HUES64 (cell line): ENCODE results near the gene C20orf204.

Experiments used
- H3K27ac ChIP-seq: 2 replicates; pipeline ENCODE4 v1.7.0; 2013; ENCODE audit warnings: low read depth, low read length, inconsistent platforms
- H3K27me3 ChIP-seq: 2 replicates; pipeline ENCODE4 v1.6.1; 2013; ENCODE audit warnings: mild to moderate bottlenecking, low read length; ENCODE audit not compliant: insufficient read depth
- H3K36me3 ChIP-seq: 2 replicates; pipeline ENCODE4 v1.6.1; 2013; ENCODE audit warnings: mild to moderate bottlenecking, low read length; ENCODE audit not compliant: insufficient read depth
- H3K4me1 ChIP-seq: 2 replicates; pipeline ENCODE4 v1.6.1; 2013; ENCODE audit warnings: mild to moderate bottlenecking, low read length, moderate library complexity; ENCODE audit not compliant: insufficient read depth
- H3K4me3 ChIP-seq: 2 replicates; pipeline ENCODE4 v1.5.1; 2013; ENCODE audit warnings: mild to moderate bottlenecking, low read length, moderate library complexity
- H3K9ac ChIP-seq: 2 replicates; pipeline ENCODE4 v1.6.1; 2013; ENCODE audit warnings: mild to moderate bottlenecking, low read depth, low read length
- H3K9me3 ChIP-seq: 2 replicates; pipeline ENCODE4 v1.6.1; 2013; ENCODE audit warnings: low read depth, low read length; ENCODE audit not compliant: insufficient read depth
- WGBS: fragments of 150-250, 120-280 bp; methylation state at CpG from one replicate; pipeline ENCODE4 v1.1.7; 2013; ENCODE audit warnings: missing lambda C conversion rate; 5-methylcytosine and 5-hydroxymethylcytosine counted together

Gene C20orf204

GRCh38 chr20:64052987-64053840, 17.2 kb downstream of the C20orf204 start:
- Histone ChIP-seq H3K27me3 (peaks cover 29% of the 10 kb centered on the region), H3K9me3 (no peaks in the 10 kb centered on the region), H3K27ac (no peak overlapping the region), H3K36me3 (no peaks in the 10 kb centered on the region), H3K9ac (no peak overlapping the region), H3K4me1 (0 out of 2 replicates have a peak, but pooled peaks cover 6% of the 10 kb centered on the region), H3K4me3 (no peak overlapping the region)
- WGBS = 84% methylated on average over 33 of the region's 33 CpGs

DNA sequence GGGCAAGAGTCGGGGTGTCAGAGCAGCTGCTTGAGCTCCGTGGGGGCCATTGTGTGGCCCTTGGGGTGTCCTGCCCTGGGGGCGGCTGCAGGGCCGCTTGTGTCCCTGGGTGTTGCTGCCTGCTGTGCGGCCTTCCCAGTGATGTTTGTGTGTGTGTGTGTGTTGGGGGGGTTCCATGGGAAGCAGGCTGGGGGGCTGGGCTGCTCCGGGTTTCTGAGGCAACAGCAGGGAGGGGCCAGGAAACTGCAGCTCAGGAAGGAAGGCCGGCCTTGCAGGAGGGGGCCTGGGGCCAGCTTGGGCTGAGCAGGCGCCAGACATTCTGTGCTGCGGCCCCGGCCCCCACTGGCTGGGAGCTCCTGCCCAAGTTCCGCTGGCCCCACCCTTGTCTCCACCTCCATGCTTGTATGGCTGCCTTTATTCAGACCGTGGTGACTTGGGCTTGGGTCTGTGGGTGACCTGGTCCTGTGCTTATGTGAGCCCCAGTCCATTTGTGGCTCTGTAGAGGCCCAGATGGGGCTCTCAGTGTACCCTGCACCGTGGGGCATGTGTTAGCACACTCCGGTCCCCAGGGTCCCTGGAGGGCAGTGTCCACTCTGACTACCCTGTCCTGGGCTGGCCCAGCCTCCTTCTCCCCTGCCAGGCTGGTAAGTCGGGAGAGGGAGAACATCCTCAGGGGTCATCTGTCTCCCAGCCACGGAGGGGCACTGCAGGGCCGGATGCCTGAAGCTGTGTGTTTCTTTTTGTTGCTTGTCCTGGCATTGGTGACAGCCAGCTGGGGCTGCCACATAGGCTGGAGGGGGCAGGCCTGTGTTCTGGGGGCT, 18.1 kb downstream of the C20orf204 start:
- no peak overlapping the region for H3K4me3 ChIP-seq
- H3K27ac ChIP-seq = 0 out of 2 replicates have a peak overlapping the region, but pooled peaks have one; percentile 25
- peaks cover 21% of the 10 kb centered on the region for H3K27me3 ChIP-seq
- no peaks in the 10 kb centered on the region for H3K36me3 ChIP-seq
- 0 out of 2 replicates have a peak, but pooled peaks cover 6% of the 10 kb centered on the region for H3K4me1 ChIP-seq
- WGBS = 45% methylated on average over 17 of the region's 17 CpGs
- no peaks in the 10 kb centered on the region for H3K9me3 ChIP-seq
- H3K9ac ChIP-seq = no peak overlapping the region

DNA sequence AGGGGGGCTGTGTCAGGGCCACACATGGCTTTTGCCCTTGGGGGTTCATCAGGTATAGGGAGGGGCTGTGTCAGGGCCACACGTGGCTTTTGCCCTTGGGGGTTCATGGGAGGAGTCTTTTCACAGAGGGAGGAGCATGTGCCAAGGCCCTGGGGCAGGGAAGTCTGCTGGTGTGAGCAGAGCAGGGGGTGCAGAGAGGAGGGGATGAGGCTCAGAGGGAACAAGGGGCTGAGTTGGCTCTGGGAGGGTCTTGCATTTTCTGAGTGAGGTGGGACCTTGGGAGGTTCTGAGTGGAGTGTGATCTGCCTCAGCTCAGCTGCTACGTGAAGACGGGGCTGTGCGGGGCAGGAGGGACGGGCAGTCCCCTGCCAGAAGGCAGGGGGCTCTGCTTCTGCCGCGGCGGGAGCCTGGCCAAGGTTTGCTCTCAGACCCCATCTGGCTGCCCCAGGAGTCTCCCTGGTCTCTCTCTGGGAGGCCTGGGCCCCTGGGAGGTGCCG, 19.5 kb downstream of the C20orf204 start:
- H3K27me3 ChIP-seq = peaks cover 7% of the 10 kb centered on the region
- H3K27ac ChIP-seq = no peak overlapping the region
- H3K36me3 ChIP-seq = no peaks in the 10 kb centered on the region
- no peak overlapping the region for H3K9ac ChIP-seq
- no peaks in the 10 kb centered on the region for H3K9me3 ChIP-seq
- whole genome bisulfite sequencing = 81% methylated on average over 9 of the region's 9 CpGs
- H3K4me3 ChIP-seq = no peak overlapping the region
- 0 out of 2 replicates have a peak, but pooled peaks cover 6% of the 10 kb centered on the region for H3K4me1 ChIP-seq

DNA sequence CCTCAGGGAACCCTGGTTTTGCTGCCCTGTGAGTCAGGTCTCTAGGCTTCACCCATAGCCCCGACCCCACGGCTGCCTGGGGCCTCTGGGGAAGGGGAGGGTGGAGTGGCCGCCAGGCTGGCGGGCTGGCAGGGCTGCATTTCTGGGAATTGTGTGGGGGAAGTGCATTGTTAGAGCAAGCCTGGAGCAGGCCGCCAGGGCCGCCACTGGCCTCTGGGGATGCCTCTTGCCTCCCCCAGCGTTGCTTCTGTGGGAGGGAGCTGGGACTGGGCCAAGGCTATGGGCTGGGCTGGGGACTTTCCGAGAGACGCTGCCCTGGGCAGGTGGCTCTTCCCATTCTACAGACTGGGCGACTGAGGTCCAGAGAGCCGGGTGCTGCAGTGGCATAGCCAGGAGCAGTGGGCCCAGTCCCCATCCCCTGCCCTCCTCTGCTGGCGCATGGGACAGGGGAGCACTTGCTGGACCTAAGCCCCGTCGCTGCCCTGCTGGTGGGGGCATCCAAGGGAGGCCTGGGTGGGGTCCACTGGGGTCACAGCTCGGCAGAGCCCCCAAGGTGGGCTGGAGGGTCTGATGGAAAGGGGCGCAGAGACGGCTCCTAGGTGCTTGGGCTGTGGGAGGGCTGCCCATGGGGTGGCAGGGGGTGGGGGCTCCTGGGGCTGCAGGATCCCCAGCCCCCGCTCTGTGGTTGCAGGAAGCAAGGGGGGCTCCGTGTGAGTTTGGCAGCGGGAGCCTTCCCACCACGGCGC, 20.1 kb downstream of the C20orf204 start:
- peaks cover under 1% of the 10 kb centered on the region for H3K27me3 ChIP-seq
- H3K9me3 ChIP-seq = no peaks in the 10 kb centered on the region
- H3K4me1 ChIP-seq = 0 out of 2 replicates have a peak, but pooled peaks cover 6% of the 10 kb centered on the region
- H3K9ac ChIP-seq = no peak overlapping the region
- WGBS = 78% methylated on average over 22 of the region's 22 CpGs
- H3K4me3 ChIP-seq = no peak overlapping the region
- H3K36me3 ChIP-seq = no peaks in the 10 kb centered on the region
- no peak overlapping the region for H3K27ac ChIP-seq

DNA sequence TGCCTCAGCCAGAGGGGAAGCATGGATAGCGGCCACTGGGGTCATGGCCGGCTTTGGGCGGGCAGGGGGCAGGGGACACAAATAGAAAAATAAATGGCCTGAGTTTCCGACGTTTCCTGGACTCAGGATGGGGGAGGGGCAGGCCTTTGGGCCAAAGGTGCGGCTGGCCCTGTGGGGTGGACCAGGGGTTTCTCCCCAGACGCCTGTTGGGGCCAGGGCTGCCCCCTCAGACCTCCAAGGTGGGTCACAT, 20.6 kb downstream of the C20orf204 start:
- Histone ChIP-seq H3K4me1 (0 out of 2 replicates have a peak, but pooled peaks cover 6% of the 10 kb centered on the region), H3K27me3 (no peaks in the 10 kb centered on the region), H3K27ac (no peak overlapping the region), H3K9ac (no peak overlapping the region), H3K4me3 (no peak overlapping the region), H3K9me3 (no peaks in the 10 kb centered on the region), H3K36me3 (no peaks in the 10 kb centered on the region)
- WGBS = 74% methylated on average over 7 of the region's 7 CpGs

- Histone ChIP-seq H3K27me3 (no peaks in the 10 kb centered on the region), H3K9ac (no peak overlapping the region), H3K4me1 (0 out of 2 replicates have a peak, but pooled peaks cover 6% of the 10 kb centered on the region), H3K4me3 (no peak overlapping the region), H3K9me3 (no peaks in the 10 kb centered on the region), H3K36me3 (no peaks in the 10 kb centered on the region), H3K27ac (no peak overlapping the region)
- 72% methylated on average over 39 of the region's 39 CpGs for WGBS
Measured at GRCh38 chr20:64056889-64057627, 21.1 kb downstream of the C20orf204 start.

GRCh38 chr20:64057628-64058498, 21.9 kb downstream of the C20orf204 start:
- Histone ChIP-seq H3K27ac (no peak overlapping the region), H3K27me3 (no peaks in the 10 kb centered on the region), H3K4me1 (peaks cover 6% of the 10 kb centered on the region; the same call in 1 of the 2 replicates), H3K9me3 (no peaks in the 10 kb centered on the region), H3K4me3 (no peak overlapping the region), H3K36me3 (no peaks in the 10 kb centered on the region), H3K9ac (no peak overlapping the region)
- WGBS = 38% methylated on average over 33 of the region's 33 CpGs

GRCh38 chr20:64058536-64058935, 22.6 kb downstream of the C20orf204 start:
- H3K4me1 ChIP-seq = peaks cover 6% of the 10 kb centered on the region; the same call in 1 of the 2 replicates
- H3K36me3 ChIP-seq = no peaks in the 10 kb centered on the region
- no peaks in the 10 kb centered on the region for H3K9me3 ChIP-seq
- no peak overlapping the region for H3K4me3 ChIP-seq
- no peaks in the 10 kb centered on the region for H3K27me3 ChIP-seq
- H3K9ac ChIP-seq = no peak overlapping the region
- no peak overlapping the region for H3K27ac ChIP-seq
- WGBS = 90% methylated on average over 12 of the region's 12 CpGs

DNA sequence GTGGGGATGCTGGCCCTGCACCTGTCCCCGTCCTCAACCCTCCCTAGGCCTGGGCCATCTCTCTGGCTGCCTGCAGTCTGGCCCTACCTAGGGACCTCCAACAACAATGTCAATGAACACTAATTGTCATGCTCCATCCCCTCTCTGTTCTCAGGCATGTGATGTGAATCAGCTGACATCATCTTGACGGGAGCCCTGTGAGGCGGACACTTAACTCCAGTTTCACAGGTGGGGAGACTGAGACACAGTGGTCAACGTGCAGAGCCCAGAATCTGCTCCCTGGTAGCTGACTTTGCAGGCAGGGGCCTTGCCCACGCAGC, 26.3 kb downstream of the C20orf204 start:
- Histone ChIP-seq H3K9me3 (no peaks in the 10 kb centered on the region), H3K27me3 (no peaks in the 10 kb centered on the region), H3K27ac (peak overlapping the region; percentile 49; the same call in 1 of the 2 replicates), H3K9ac (peak overlapping the region; percentile 72; the same call in 1 of the 2 replicates), H3K36me3 (no peaks in the 10 kb centered on the region), H3K4me1 (peaks cover 4% of the 10 kb centered on the region; the same call in 1 of the 2 replicates), H3K4me3 (peak overlapping the region; percentile 91)
- 58% methylated on average over 5 of the region's 5 CpGs for WGBS
